Liver (tissue), 9 donors: Measurements from ENCODE around the gene FAM193A. TPM values are rescaled to one million over a fixed set of nuclear protein-coding genes. Genes with fewer than 3 reads are reported as not detected.

ENCODE experiments used
- DNase-seq: peaks from one replicate; pipeline ENCODE4 v3.0.0-alpha.2; 2017; ENCODE audit warnings: low spot score
- H3K27ac ChIP-seq, 2 donors: one replicate each; pipeline ENCODE4 v1.7.0; 2013; ENCODE audit warnings: inconsistent platforms in 2 of 2, low read length in 2 of 2, control low read depth in 1 of 2, low read depth in 1 of 2, mild to moderate bottlenecking in 1 of 2
- H3K27me3 ChIP-seq, 4 donors: one replicate each; pipeline versions ENCODE4 v1.6.1 to v1.7.0; 2013; ENCODE audit warnings: low read length in 3 of 4, inconsistent platforms in 1 of 4, mild to moderate bottlenecking in 1 of 4, moderate library complexity in 1 of 4; ENCODE audit not compliant: control insufficient read depth in 4 of 4, insufficient read depth in 4 of 4
- H3K36me3 ChIP-seq, 4 donors: one replicate each; pipeline versions ENCODE4 v1.6.1 to v1.7.0; 2013; ENCODE audit warnings: low read length in 3 of 4, mild to moderate bottlenecking in 3 of 4, low read depth in 1 of 4, moderate library complexity in 1 of 4; ENCODE audit not compliant: control insufficient read depth in 4 of 4, insufficient read depth in 3 of 4
- H3K4me1 ChIP-seq, 4 donors: one replicate each; pipeline versions ENCODE4 v1.6.1 to v1.7.0; 2013; ENCODE audit warnings: low read length in 3 of 4, mild to moderate bottlenecking in 3 of 4, moderate library complexity in 1 of 4; ENCODE audit not compliant: control insufficient read depth in 4 of 4, insufficient read depth in 4 of 4
- H3K4me3 ChIP-seq, 3 donors: one replicate each; pipeline versions ENCODE4 v1.6.1 to v1.7.0; 2013; ENCODE audit warnings: low read length in 3 of 3, control low read depth in 1 of 3, low read depth in 1 of 3, mild to moderate bottlenecking in 1 of 3
- H3K9ac ChIP-seq, 2 donors: one replicate each; pipeline ENCODE4 v1.7.0; 2013; ENCODE audit warnings: low read length in 2 of 2, mild to moderate bottlenecking in 2 of 2, moderate library complexity in 2 of 2, control low read depth in 1 of 2, low read depth in 1 of 2
- H3K9me3 ChIP-seq, 4 donors: one replicate each; pipeline versions ENCODE4 v1.6.1 to v1.7.0; 2013; ENCODE audit warnings: low read length in 3 of 4; ENCODE audit not compliant: control insufficient read depth in 4 of 4
- ATF3 ChIP-seq: IDR thresholded peaks from 2 replicates; pipeline ENCODE4 v1.6.1; 2016; ENCODE audit warnings: antibody characterized with exemption
- CTCF ChIP-seq: fragments of 150-350 bp; IDR thresholded peaks from 2 replicates; pipeline ENCODE4 v1.5.1; 2017; ENCODE audit warnings: improper control_type of control experiment, low read depth, low read length; ENCODE audit not compliant: missing input control
- FOXA1 ChIP-seq: IDR thresholded peaks from 2 replicates; pipeline ENCODE4 v1.6.1; 2016; ENCODE audit warnings: antibody characterized with exemption
- FOXA2 ChIP-seq: IDR thresholded peaks from 2 replicates; pipeline ENCODE4 v1.6.1; 2016; ENCODE audit warnings: antibody characterized with exemption
- GABPA ChIP-seq, 2 donors: IDR thresholded peaks in 1 of 2; conservative IDR thresholded peaks in 1 of 2; 2 replicates each; pipeline ENCODE4 v1.6.1; 2016; ENCODE audit warnings: antibody characterized with exemption in 2 of 2, mild to moderate bottlenecking in 1 of 2, moderate library complexity in 1 of 2
- HNF4G ChIP-seq: IDR thresholded peaks from 2 replicates; pipeline ENCODE4 v1.6.1; 2016; ENCODE audit warnings: antibody characterized with exemption
- JUND ChIP-seq, 2 donors: IDR thresholded peaks; 2 replicates each; pipeline ENCODE4 v1.6.1; 2016; ENCODE audit warnings: antibody characterized with exemption in 2 of 2
- MAX ChIP-seq: IDR thresholded peaks from 2 replicates; pipeline ENCODE4 v1.6.1; 2016; ENCODE audit warnings: antibody characterized with exemption
- NR2F2 ChIP-seq: IDR thresholded peaks from 2 replicates; pipeline ENCODE4 v1.6.1; 2016; ENCODE audit warnings: antibody characterized with exemption
- REST ChIP-seq: IDR thresholded peaks from 2 replicates; pipeline ENCODE4 v1.6.1; 2016; ENCODE audit warnings: antibody characterized with exemption, mild to moderate bottlenecking
- RXRA ChIP-seq, 2 donors: IDR thresholded peaks; 2 replicates each; pipeline ENCODE4 v1.6.1; 2017 to 2018; ENCODE audit warnings: antibody characterized with exemption in 2 of 2, mild to moderate bottlenecking in 1 of 2
- SP1 ChIP-seq: IDR thresholded peaks from 2 replicates; pipeline ENCODE4 v1.6.1; 2018; ENCODE audit warnings: antibody characterized with exemption, mild to moderate bottlenecking
- YY1 ChIP-seq: IDR thresholded peaks from 2 replicates; pipeline ENCODE4 v1.6.1; 2016; ENCODE audit warnings: antibody characterized with exemption, mild to moderate bottlenecking
- ZBTB33 ChIP-seq: IDR thresholded peaks from 2 replicates; pipeline ENCODE4 v1.6.1; 2016; ENCODE audit warnings: antibody characterized with exemption
- whole genome bisulfite sequencing: extraction: QIAGEN DNeasy Blood & Tissue Kit; methylation state at CpG from one replicate; pipeline ENCODE4 v1.1.7; 2013; 5-methylcytosine and 5-hydroxymethylcytosine counted together
- polyA plus RNA-seq, 2 donors: library from polyadenylated mRNA; stranded (reverse) in 1 of 2; unstranded in 1 of 2; fragments of 200-250 nt in 1 of 2; fragments of >200 nt in 1 of 2; fragmentation: Nextera tagmentation in 1 of 2; extraction: Ambion mirVana in 1 of 2; gene quantifications; one replicate each; pipeline versions ENCODE4 v1.2.1 to v1.2.3, GENCODE V29; 2013 to 2015
- total RNA-seq, 2 donors: library from RNA; depleted of rRNA; stranded (reverse); fragments of >200 nt; gene quantifications; one replicate each; pipeline ENCODE4 v1.2.3, GENCODE V29; 2014
- donor health status: healthy.
- donor health status: healthy.
- donor health status: healthy.
- donor health status: healthy.
- donor health status: healthy.

FAM193A gene
- total and polyA plus RNA-seq, 4 donors: 3.9 to 10.2 (median 7.0) TPM

GRCh38 chr4:2560167-2560566 is 23.7 kb downstream of the FAM193A start:
- Histone ChIP-seq H3K27me3 (no peaks in the 10 kb centered on the region), H3K27ac (no peak overlapping the region), H3K36me3 (peaks cover 0 to 3% (median 0%) of the 10 kb centered on the region in 4 donors), H3K4me3 (no peak overlapping the region), H3K4me1 (peaks cover 0 to 3% (median 1%) of the 10 kb centered on the region in 4 donors), H3K9me3 (no peaks in the 10 kb centered on the region), H3K9ac (no peak overlapping the region)
- TF ChIP-seq HNF4G: no peak
- TF ChIP-seq REST: no peak
- no peak for TF ChIP-seq NR2F2
- no peak for TF ChIP-seq JUND (IDR thresholded peaks at IDR 0.05)
- no peak for TF ChIP-seq RXRA (IDR thresholded peaks at IDR 0.05)
- TF ChIP-seq CTCF: no peak
- no peak for TF ChIP-seq SP1
- TF ChIP-seq ZBTB33: no peak
- TF ChIP-seq YY1: no peak
- TF ChIP-seq MAX: no peak
- WGBS: 96% methylated on average over 12 of the region's 12 CpGs
- no peak for DNase-seq

GRCh38 chr4:2565533-2565932 is 29.1 kb downstream of the FAM193A start:
- Histone ChIP-seq H3K4me1 (peaks cover 0 to 2% (median 0%) of the 10 kb centered on the region in 4 donors), H3K27me3 (no peaks in the 10 kb centered on the region), H3K36me3 (peaks cover 0 to 3% (median 2%) of the 10 kb centered on the region in 4 donors), H3K27ac (no peak overlapping the region), H3K4me3 (no peak overlapping the region), H3K9me3 (no peaks in the 10 kb centered on the region), H3K9ac (no peak overlapping the region)
- no peak for DNase-seq
- 89% methylated on average over 4 of the region's 4 CpGs for WGBS
- TF ChIP-seq ATF3 (no peak), GABPA (IDR thresholded peaks at IDR 0.05 in 1 of 2, conservative IDR thresholded peaks at IDR 0.05 in 1 of 2) (no peak), YY1 (no peak), FOXA2 (no peak), HNF4G (no peak), SP1 (no peak), CTCF (no peak), MAX (no peak), REST (no peak), ZBTB33 (no peak), RXRA (IDR thresholded peaks at IDR 0.05) (no peak), FOXA1 (no peak), NR2F2 (no peak)
